ENCODE measurements around the gene KCNQ1. TPM values are rescaled to one million over a fixed set of nuclear protein-coding genes. Genes with fewer than 3 reads are reported as not detected.

Gene KCNQ1
- total RNA-seq, 3 donors from 2014 or later, result 3.6 to 6.2 (median 5.1) TPM

- no peak for DNase-seq (ENCODE audit: low spot score in 2 of 2)
- Histone ChIP-seq H3K9me3 (no peaks in the 10 kb centered on the region), H3K36me3 (no peaks in the 10 kb centered on the region), H3K4me3 (no peak overlapping the region), H3K27me3 (no peaks in the 10 kb centered on the region), H3K4me1 (peaks cover 0 to 8% of the 10 kb centered on the region in 2 donors), H3K27ac (no peak overlapping the region)
- intact Hi-C loops (cut with DNase I; ENCODE audit: low total_unique reads), result no loop called here
- TF ChIP-seq POLR2AphosphoS5 (IDR thresholded peaks at IDR 0.05), result no peak
- TF ChIP-seq POLR2A (IDR thresholded peaks at IDR 0.05), result no peak
- no peak for TF ChIP-seq CTCF (IDR thresholded peaks at IDR 0.05)
Observed at GRCh38 chr11:2537010-2537705, 92.3 kb downstream of the KCNQ1 start.

- Histone ChIP-seq H3K9me3 (no peaks in the 10 kb centered on the region), H3K27ac (no peak overlapping the region), H3K27me3 (no peaks in the 10 kb centered on the region), H3K36me3 (no peaks in the 10 kb centered on the region), H3K4me3 (no peak overlapping the region), H3K4me1 (peaks cover 0 to 6% of the 10 kb centered on the region in 2 donors)
- TF ChIP-seq POLR2A (IDR thresholded peaks at IDR 0.05) (no peak), CTCF (IDR thresholded peaks at IDR 0.05) (no peak), POLR2AphosphoS5 (IDR thresholded peaks at IDR 0.05) (no peak)
- DNase-seq (ENCODE audit: low spot score in 2 of 2), result no peak
- intact Hi-C loops (cut with DNase I; ENCODE audit: low total_unique reads), result no loop called here
Observed at GRCh38 chr11:2537896-2538724, 93.3 kb downstream of the KCNQ1 start.

- no peaks in the 10 kb centered on the region for H3K36me3 ChIP-seq
- intact Hi-C loops (cut with DNase I; ENCODE audit: low total_unique reads), result no loop called here
- H3K27me3 ChIP-seq, result no peaks in the 10 kb centered on the region
- H3K4me3 ChIP-seq, result no peak overlapping the region
- no peaks in the 10 kb centered on the region for H3K4me1 ChIP-seq
- TF ChIP-seq POLR2A (IDR thresholded peaks at IDR 0.05), result no peak
- H3K9me3 ChIP-seq, result no peaks in the 10 kb centered on the region
- no peak overlapping the region for H3K27ac ChIP-seq
- no peak for DNase-seq (ENCODE audit: low spot score in 2 of 2)
Observed at GRCh38 chr11:2538951-2539350, 94.1 kb downstream of the KCNQ1 start.

- H3K27ac ChIP-seq, result no peak overlapping the region
- no peaks in the 10 kb centered on the region for H3K27me3 ChIP-seq
- H3K9me3 ChIP-seq, result no peaks in the 10 kb centered on the region
- TF ChIP-seq CTCF (IDR thresholded peaks at IDR 0.05) (no peak), POLR2AphosphoS5 (IDR thresholded peaks at IDR 0.05) (no peak), POLR2A (IDR thresholded peaks at IDR 0.05) (no peak)
- intact Hi-C loops (cut with DNase I; ENCODE audit: low total_unique reads), result no loop called here
- H3K4me3 ChIP-seq, result no peak overlapping the region
- DNase-seq (ENCODE audit: low spot score in 2 of 2), result no peak
- H3K4me1 ChIP-seq, result no peaks in the 10 kb centered on the region
- no peaks in the 10 kb centered on the region for H3K36me3 ChIP-seq
Observed at GRCh38 chr11:2539371-2540222, 94.8 kb downstream of the KCNQ1 start.

- no peak for TF ChIP-seq POLR2A (IDR thresholded peaks at IDR 0.05)
- TF ChIP-seq CTCF (IDR thresholded peaks at IDR 0.05), result no peak
- no peak for TF ChIP-seq POLR2AphosphoS5 (IDR thresholded peaks at IDR 0.05)
- no peaks in the 10 kb centered on the region for H3K36me3 ChIP-seq
- no peak overlapping the region for H3K4me3 ChIP-seq
- H3K4me1 ChIP-seq, result no peaks in the 10 kb centered on the region
- no peaks in the 10 kb centered on the region for H3K9me3 ChIP-seq
- intact Hi-C loops (cut with DNase I; ENCODE audit: low total_unique reads), result no loop called here
- no peaks in the 10 kb centered on the region for H3K27me3 ChIP-seq
- DNase-seq (ENCODE audit: low spot score in 2 of 2), result no peak
- no peak overlapping the region for H3K27ac ChIP-seq
Observed at GRCh38 chr11:2540223-2540991, 95.6 kb downstream of the KCNQ1 start.
